Karpas-422 (cell line): ENCODE results near the gene FGFRL1. TPM values are rescaled to one million over a fixed set of nuclear protein-coding genes. Genes with fewer than 3 reads are reported as not detected.
"Not testable (repeated sequence)": the region's sequence is repeated elsewhere in the genome, so short reads cannot be mapped to it uniquely, and the experiment has no call there.

Source experiments
- DNase-seq: peaks from one replicate; pipeline ENCODE4 v3.0.0-alpha.2; 2015
- H2AFZ ChIP-seq: fragments of 200-600 bp; sonication (generic); 2 replicates; pipeline ENCODE4 v1.6.1; 2014; ENCODE audit warnings: antibody characterized with exemption, low read length, mixed read lengths
- H3K27ac ChIP-seq: fragments of 200-600 bp; sonication (generic); 2 replicates; pipeline ENCODE4 v1.5.1; 2014; ENCODE audit warnings: mild to moderate bottlenecking, low read length, moderate library complexity
- H3K27me3 ChIP-seq: fragments of 200-600 bp; sonication (generic); 2 replicates; pipeline ENCODE4 v1.6.1; 2014; ENCODE audit warnings: low read length, mixed read lengths
- H3K36me3 ChIP-seq: fragments of 200-600 bp; sonication (generic); 2 replicates; pipeline ENCODE4 v1.6.1; 2014; ENCODE audit warnings: low read length, mixed read lengths; ENCODE audit not compliant: insufficient read depth
- H3K4me1 ChIP-seq: fragments of 200-600 bp; sonication (generic); 2 replicates; pipeline ENCODE4 v1.6.1; 2014; ENCODE audit warnings: mild to moderate bottlenecking, low read length, mixed read lengths
- H3K4me2 ChIP-seq: fragments of 200-600 bp; sonication (generic); 2 replicates; pipeline ENCODE4 v1.6.1; 2014; ENCODE audit warnings: low read length, low read depth, mild to moderate bottlenecking; ENCODE audit not compliant: poor library complexity, severe bottlenecking
- H3K4me3 ChIP-seq: fragments of 200-600 bp; sonication (generic); 2 replicates; pipeline ENCODE4 v1.5.1; 2014; ENCODE audit warnings: mild to moderate bottlenecking, antibody characterized with exemption, low read length, mixed read lengths
- H3K79me2 ChIP-seq: fragments of 200-600 bp; sonication (generic); 2 replicates; pipeline ENCODE4 v1.6.1; 2014; ENCODE audit warnings: mild to moderate bottlenecking, low read length, mixed read lengths
- H3K9ac ChIP-seq: fragments of 200-600 bp; sonication (generic); 2 replicates; pipeline ENCODE4 v1.6.0; 2014; ENCODE audit warnings: low read length
- H3K9me2 ChIP-seq: fragments of 200-600 bp; sonication (generic), shearing (Covaris generic); replicated peaks from 2 replicates; pipeline ENCODE4 v1.6.0; 2014; ENCODE audit warnings: mild to moderate bottlenecking, low read length, moderate library complexity; ENCODE audit not compliant: insufficient read depth
- H3K9me3 ChIP-seq: fragments of 300-700, 200-600 bp; sonication (generic); 2 replicates; pipeline ENCODE4 v1.6.1; 2014; ENCODE audit warnings: low read length, mixed read lengths
- H4K20me1 ChIP-seq: fragments of 200-600 bp; sonication (generic); 2 replicates; pipeline ENCODE4 v1.6.1; 2014; ENCODE audit warnings: mild to moderate bottlenecking, antibody characterized with exemption, low read length, low read depth; ENCODE audit not compliant: insufficient read depth
- total RNA-seq: library from RNA; depleted of rRNA; stranded (reverse); fragments of >200 nt; shearing (Covaris generic); gene quantifications from 2 replicates; pipeline ENCODE4 v1.2.3, GENCODE V29; 2014; ENCODE audit warnings: low replicate concordance

Gene FGFRL1
- total RNA-seq, 1 experiment from 2014 or later, result not detected

GRCh38 chr4:1049591-1049905 lies 38.1 kb downstream of the FGFRL1 start:
- Histone ChIP-seq H3K79me2 (no peaks in the 10 kb centered on the region), H2AFZ (no peak overlapping the region), H3K4me2 (no peak overlapping the region), H3K9me3 (no peaks in the 10 kb centered on the region), H3K9ac (no peak overlapping the region), H3K36me3 (no peaks in the 10 kb centered on the region), H3K9me2 (no peaks in the 10 kb centered on the region), H3K27me3 (no peaks in the 10 kb centered on the region), H3K4me1 (no peaks in the 10 kb centered on the region), H3K27ac (no peak overlapping the region), H4K20me1 (no peaks in the 10 kb centered on the region), H3K4me3 (no peak overlapping the region)
- DNase-seq, result no peak

GRCh38 chr4:1050486-1051213 lies 39.2 kb downstream of the FGFRL1 start:
- Histone ChIP-seq H2AFZ (no peak overlapping the region), H3K4me3 (no peak overlapping the region), H3K27ac (no peak overlapping the region), H3K9ac (no peak overlapping the region), H3K4me1 (peaks cover 4% of the 10 kb centered on the region), H3K9me2 (no peaks in the 10 kb centered on the region), H3K79me2 (no peaks in the 10 kb centered on the region), H3K27me3 (no peaks in the 10 kb centered on the region), H3K36me3 (no peaks in the 10 kb centered on the region), H4K20me1 (no peaks in the 10 kb centered on the region), H3K9me3 (no peaks in the 10 kb centered on the region), H3K4me2 (no peak overlapping the region)
- no peak for DNase-seq

GRCh38 chr4:1051472-1051871 lies 40.0 kb downstream of the FGFRL1 start:
- H3K4me3 ChIP-seq, result no peak overlapping the region

GRCh38 chr4:1052231-1052671 lies 40.8 kb downstream of the FGFRL1 start:
- H3K4me2 ChIP-seq, result no peak overlapping the region

More at GRCh38 chr4:1051472-1051871, 40.0 kb downstream of the FGFRL1 start:
- Histone ChIP-seq H3K27me3 (no peaks in the 10 kb centered on the region), H3K4me2 (no peak overlapping the region), H3K27ac (no peak overlapping the region), H3K4me1 (peaks cover 11% of the 10 kb centered on the region), H3K79me2 (no peaks in the 10 kb centered on the region), H2AFZ (no peak overlapping the region), H4K20me1 (no peaks in the 10 kb centered on the region), H3K9me3 (no peaks in the 10 kb centered on the region), H3K9ac (no peak overlapping the region), H3K36me3 (no peaks in the 10 kb centered on the region), H3K9me2 (no peaks in the 10 kb centered on the region)
- DNase-seq, result no peak

GRCh38 chr4:1053080-1053661 lies 41.7 kb downstream of the FGFRL1 start:
- Histone ChIP-seq H3K4me2 (no peak overlapping the region), H3K36me3 (no peaks in the 10 kb centered on the region)

More at GRCh38 chr4:1052231-1052671, 40.8 kb downstream of the FGFRL1 start:
- Histone ChIP-seq H3K79me2 (no peaks in the 10 kb centered on the region), H2AFZ (no peak overlapping the region), H4K20me1 (no peaks in the 10 kb centered on the region), H3K27ac (no peak overlapping the region), H3K4me1 (peaks cover 11% of the 10 kb centered on the region), H3K27me3 (no peaks in the 10 kb centered on the region), H3K9me3 (no peaks in the 10 kb centered on the region), H3K9me2 (no peaks in the 10 kb centered on the region), H3K9ac (no peak overlapping the region), H3K4me3 (no peak overlapping the region), H3K36me3 (no peaks in the 10 kb centered on the region)
- no peak for DNase-seq

GRCh38 chr4:1053891-1054290 lies 42.5 kb downstream of the FGFRL1 start:
- peaks cover 11% of the 10 kb centered on the region for H3K4me1 ChIP-seq
- not testable (repeated sequence) for H3K9me3 ChIP-seq, H3K36me3 ChIP-seq, H3K27ac ChIP-seq, H3K4me2 ChIP-seq, DNase-seq, H2AFZ ChIP-seq, H3K4me3 ChIP-seq, H3K27me3 ChIP-seq, H3K9ac ChIP-seq, H4K20me1 ChIP-seq, H3K79me2 ChIP-seq, H3K9me2 ChIP-seq

More at GRCh38 chr4:1053080-1053661, 41.7 kb downstream of the FGFRL1 start:
- H3K27ac ChIP-seq, result no peak overlapping the region
- no peak for DNase-seq
- no peaks in the 10 kb centered on the region for H3K79me2 ChIP-seq
- peaks cover 11% of the 10 kb centered on the region for H3K4me1 ChIP-seq
- H4K20me1 ChIP-seq, result no peaks in the 10 kb centered on the region
- H3K27me3 ChIP-seq, result no peaks in the 10 kb centered on the region
- H3K9me2 ChIP-seq, result no peaks in the 10 kb centered on the region
- no peaks in the 10 kb centered on the region for H3K9me3 ChIP-seq
- no peak overlapping the region for H3K4me3 ChIP-seq
- no peak overlapping the region for H3K9ac ChIP-seq
- H2AFZ ChIP-seq, result no peak overlapping the region

GRCh38 chr4:1054696-1055242 lies 43.3 kb downstream of the FGFRL1 start:
- not testable (repeated sequence) for H3K27me3 ChIP-seq, H4K20me1 ChIP-seq, DNase-seq, H3K27ac ChIP-seq, H3K9me3 ChIP-seq, H3K79me2 ChIP-seq, H3K9ac ChIP-seq, H3K36me3 ChIP-seq, H2AFZ ChIP-seq, H3K4me2 ChIP-seq, H3K9me2 ChIP-seq, H3K4me3 ChIP-seq
- H3K4me1 ChIP-seq, result peaks cover 11% of the 10 kb centered on the region

- not testable (repeated sequence) for H3K27me3 ChIP-seq, H4K20me1 ChIP-seq, H3K9me2 ChIP-seq, H3K79me2 ChIP-seq, DNase-seq, H3K36me3 ChIP-seq, H3K27ac ChIP-seq, H3K9me3 ChIP-seq
- Histone ChIP-seq H3K4me1 (peaks cover 11% of the 10 kb centered on the region), H3K9ac (peak overlapping the region; percentile 50), H3K4me2 (peak overlapping the region; percentile 56), H3K4me3 (peak overlapping the region; percentile 50), H2AFZ (peak overlapping the region; percentile 62)
These were observed 43.8 kb downstream of the FGFRL1 start for GRCh38 chr4:1055243-1055701.
